Pancreas (tissue), 10 donors: ENCODE measurements around the gene KCNF1. TPM values are rescaled to one million over a fixed set of nuclear protein-coding genes. Genes with fewer than 3 reads are reported as not detected.

Experiments
- ATAC-seq, 4 donors: fragments of 200-7000 bp; cut with Tn5 transposase; one replicate each; pipeline versions ENCODE4 v1.8.0 to v1.9.1; 2020; ENCODE audit warnings: mild to moderate bottlenecking in 4 of 4, moderate library complexity in 4 of 4
- DNase-seq, 6 donors: peaks; one replicate each; pipeline ENCODE4 v3.0.0-alpha.2; 2020
- FAIRE-seq: peaks from 2 replicates; lab custom pipeline; 2012; peaks lifted over from hg19 to GRCh38; lab: Jason Lieb, UNC
- H3K27ac ChIP-seq, 4 donors: fragments of 200-600 bp; sonication (generic); 1 replicate in 3 of 4; 2 replicates in 1 of 4; pipeline versions ENCODE4 v1.5.0 to v1.8.0; 2020
- H3K27me3 ChIP-seq, 4 donors: fragments of 200-600 bp; one replicate each; pipeline ENCODE4 v1.8.0; 2021
- H3K36me3 ChIP-seq, 3 donors: fragments of 200-600 bp; sonication (generic) in 1 of 3; one replicate each; pipeline versions ENCODE4 v1.5.0 to v1.8.0; 2020 to 2021
- H3K4me1 ChIP-seq, 3 donors: fragments of 200-600 bp; one replicate each; pipeline ENCODE4 v1.8.0; 2021
- H3K4me3 ChIP-seq, 4 donors: fragments of 200-600 bp; sonication (generic) in 2 of 4; one replicate each; pipeline versions ENCODE4 v1.5.0 to v1.8.0; 2020 to 2021
- H3K9me3 ChIP-seq, 4 donors: fragments of 200-600 bp; one replicate each; pipeline ENCODE4 v1.8.0; 2021
- CTCF ChIP-seq, 4 donors: fragments of 200-600 bp; sonication (generic) in 3 of 4; IDR thresholded peaks; one replicate each; pipeline versions ENCODE4 v1.5.0 to v1.8.0; 2021; ENCODE audit warnings: antibody characterized with exemption in 4 of 4
- WGBS, 2 donors: extraction: QIAGEN DNeasy Blood & Tissue Kit; methylation state at CpG; one replicate each; pipeline ENCODE4 v1.1.7; 2013; 5-methylcytosine and 5-hydroxymethylcytosine counted together
- intact Hi-C, 3 donors: fragments of 100-400 bp; cut with DNase I; formaldehyde crosslinking; loops; one replicate each; pipeline versions ENCODE4 v1.11.1 to v1.14.2; 2022
- polyA plus RNA-seq, 2 donors: library from polyadenylated mRNA; stranded (reverse); fragments of 200-250 nt; gene quantifications; one replicate each; pipeline ENCODE4 v1.2.3, GENCODE V29; 2013
- total RNA-seq, 6 donors: library from RNA; stranded (reverse); fragmentation: NEBNext Ultra II Directional in 4 of 6; extraction: Animal tissue kit (Norgen Biotek cat#: 25700) in 4 of 6; gene quantifications; one replicate each; pipeline versions ENCODE4 v1.2.1 to v1.2.4, GENCODE V29; 2021 to 2023
- donor health status: healthy with polysubstance abuse.
- donor health status: DM: no; HTN: no; CAD: no; lungs with moderate emphysema.
- donor health status: DM: no; HTN: no; CAD: no.
- donor health status: control.
- donor health status: control.
- donor health status: Bipolar disorder and iron deficiency.
- donor health status: DM: yes; HTN: yes; CAD: no.
- donor health status: DM: no; HTN: no; CAD: no.
- donor health status: DM: no; HTN: no; CAD: no.
- donor health status: DM: yes; HTN: yes; CAD: no.

KCNF1 gene
- total and polyA plus RNA-seq, 8 donors: 0.08 to 15.8 (median 0.52) TPM

DNA sequence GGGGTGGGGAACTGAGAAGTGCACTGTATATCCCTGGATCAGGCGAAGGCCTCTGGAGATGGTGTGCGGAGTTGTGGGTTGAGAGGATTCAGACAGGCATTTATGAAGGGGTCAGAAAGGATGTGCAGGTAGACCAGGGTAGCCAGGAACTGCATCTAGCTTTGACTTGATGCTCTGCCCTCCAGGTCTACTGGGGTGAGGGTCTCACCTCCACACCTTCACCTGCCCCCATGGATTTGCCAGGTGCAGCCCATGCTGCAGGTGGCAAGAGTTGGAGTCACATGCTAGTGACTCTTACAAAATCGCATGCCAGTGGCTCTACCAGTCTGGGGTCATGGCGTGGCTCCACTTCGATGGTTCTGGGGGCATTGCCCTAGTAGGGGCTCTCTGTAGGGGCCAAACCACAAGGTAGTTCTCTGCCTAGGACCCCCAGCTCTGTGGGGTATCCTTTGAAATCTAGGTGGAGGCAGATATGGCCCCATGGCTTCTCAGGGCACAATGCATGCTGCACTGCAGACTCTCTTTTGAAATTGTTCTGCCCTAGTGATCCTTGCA, 18.9 kb upstream of the KCNF1 start:
- no peak for ATAC-seq
- no peak for FAIRE-seq
- no peak for DNase-seq
- Histone ChIP-seq H3K27ac (no peak overlapping the region), H3K4me1 (no peaks in the 10 kb centered on the region), H3K9me3 (no peaks in the 10 kb centered on the region), H3K27me3 (no peaks in the 10 kb centered on the region), H3K36me3 (no peaks in the 10 kb centered on the region), H3K4me3 (no peak overlapping the region)
- TF ChIP-seq CTCF (IDR thresholded peaks at IDR 0.05): no peak
- intact Hi-C loops: no loop called here
- 73 to 76% methylated on average over 5 of the region's 5 CpGs for WGBS, 2 donors

- 73 to 81% methylated on average over 4 of the region's 4 CpGs for WGBS, 2 donors
- no peaks in the 10 kb centered on the region for H3K27me3 ChIP-seq
- DNase-seq: no peak
- no peak for TF ChIP-seq CTCF (IDR thresholded peaks at IDR 0.05)
- intact Hi-C loops: no loop called here
- no peaks in the 10 kb centered on the region for H3K4me1 ChIP-seq
- FAIRE-seq: no peak
- ATAC-seq: no peak
- H3K4me3 ChIP-seq: no peak overlapping the region
- no peak overlapping the region for H3K27ac ChIP-seq
- no peaks in the 10 kb centered on the region for H3K36me3 ChIP-seq
- H3K9me3 ChIP-seq: no peaks in the 10 kb centered on the region
Measured at GRCh38 chr2:10894264-10894935, 17.3 kb upstream of the KCNF1 start.

GRCh38 chr2:10895231-10895630, 16.5 kb upstream of the KCNF1 start:
- no peak for FAIRE-seq
- intact Hi-C loops: no loop called here
- WGBS, 2 donors: 86 to 94% methylated on average over 2 of the region's 2 CpGs
- no peak for DNase-seq
- Histone ChIP-seq H3K36me3 (no peaks in the 10 kb centered on the region), H3K27me3 (no peaks in the 10 kb centered on the region), H3K27ac (no peak overlapping the region), H3K9me3 (no peaks in the 10 kb centered on the region), H3K4me1 (no peaks in the 10 kb centered on the region), H3K4me3 (no peak overlapping the region)
- no peak for ATAC-seq
- TF ChIP-seq CTCF (IDR thresholded peaks at IDR 0.05): no peak

- DNase-seq (no peak), ATAC-seq (no peak), FAIRE-seq (no peak)
- 83 to 86% methylated on average over 4 of the region's 4 CpGs for WGBS, 2 donors
- Histone ChIP-seq H3K4me1 (no peaks in the 10 kb centered on the region), H3K27me3 (no peaks in the 10 kb centered on the region), H3K4me3 (no peak overlapping the region), H3K36me3 (no peaks in the 10 kb centered on the region), H3K9me3 (no peaks in the 10 kb centered on the region), H3K27ac (no peak overlapping the region)
- TF ChIP-seq CTCF (IDR thresholded peaks at IDR 0.05): no peak
- intact Hi-C loops: no loop called here
Measured at GRCh38 chr2:10897956-10898355, 13.8 kb upstream of the KCNF1 start.
